ENCODE measurements around the gene FAM227A. TPM values are rescaled to one million over a fixed set of nuclear protein-coding genes. Genes with fewer than 3 reads are reported as not detected.

FAM227A gene
- total RNA-seq, result 10 to 100 TPM in 1 of 2 donors, 1 to 10 TPM in 1; 9.9 to 10.0 TPM
- 1 to 10 TPM; 1.1 to 2.1 TPM for polyA plus RNA-seq
- long read RNA-seq, donor 1, result 0 reads
- long read RNA-seq, donor 2, partial matches to known transcripts, result 13 of 14 reads
- long read RNA-seq, donor 2, other reads (novel, unspliced or antisense), result 0 of 14 reads
- long read RNA-seq, donor 3, result 0 reads
- long read RNA-seq, donor 4, partial matches to known transcripts, result 0 of 1 reads
- long read RNA-seq, donor 4, other reads (novel, unspliced or antisense), result 0 of 1 reads
- long read RNA-seq, donor 5, result 0 reads

- Histone ChIP-seq H3K27ac (ENCODE audit: low read depth in 1 of 2, low read length in 1 of 2) (peak within 1 kb of the TSS; percentile 90 to 92), H3K4me1 (ENCODE audit: control insufficient read depth in 5 of 5, insufficient read depth in 5 of 5, low read length in 5 of 5) (peaks cover 0 to 14% (median 5%) of the 10 kb centered on the region in 5 donors), H3K36me3 (ENCODE audit: control insufficient read depth in 4 of 4, insufficient read depth in 4 of 4, low read length in 4 of 4) (peaks cover 0 to 5% (median 0%) of the 10 kb centered on the region in 4 donors), H3K27me3 (ENCODE audit: control insufficient read depth in 3 of 3, insufficient read depth in 3 of 3, low read length in 2 of 3) (no peaks in the 10 kb centered on the region), H3K4me3 (peak within 1 kb of the TSS; percentile 90), H3K9me3 (ENCODE audit: control insufficient read depth in 4 of 4, insufficient read depth in 3 of 4, low read length in 3 of 4) (no peaks in the 10 kb centered on the region), H3K9ac (ENCODE audit: insufficient read depth in 1 of 2, low read length in 2 of 2) (peak within 1 kb of the TSS; percentile 93 to 98)
- ATAC-seq (ENCODE audit: insufficient read depth, low FRiP score), result peak; percentile 87
- DNase-seq, result peak; percentile 92 to 94 (median 92)
- WGBS, 2 donors, result 0% methylated on average over 63 to 66 of the region's 66 CpGs
- TF ChIP-seq CTCF (IDR thresholded peaks at IDR 0.05; ENCODE audit: control extremely low read depth, extremely low read depth), result no peak
Measured at GRCh38 chr22:38656256-38657044, at the start of gene FAM227A, which contains the start of gene CBY1. Gene FAM227A, minus strand, starts transcription at chr22:38656392. Its CDS starts 6,224 bp downstream, at chr22:38650168. Gene CBY1, plus strand, starts transcription at chr22:38656638. Its CDS starts 11,417 bp downstream, at chr22:38668055.

- Histone ChIP-seq H3K27me3 (ENCODE audit: control insufficient read depth in 3 of 3, insufficient read depth in 3 of 3, low read length in 2 of 3) (no peaks in the 10 kb centered on the region), H3K27ac (ENCODE audit: low read depth in 1 of 2, low read length in 1 of 2) (peak within 1 kb of the TSS; percentile 90 to 98), H3K36me3 (ENCODE audit: control insufficient read depth in 4 of 4, insufficient read depth in 4 of 4, low read length in 4 of 4) (peaks cover 0 to 3% (median under 1%) of the 10 kb centered on the region in 4 donors), H3K4me3 (peak within 1 kb of the TSS; percentile 84), H3K4me1 (ENCODE audit: control insufficient read depth in 5 of 5, insufficient read depth in 5 of 5, low read length in 5 of 5) (peaks cover 8 to 29% (median 16%) of the 10 kb centered on the region in 5 donors), H3K9me3 (ENCODE audit: control insufficient read depth in 4 of 4, insufficient read depth in 3 of 4, low read length in 3 of 4) (no peaks in the 10 kb centered on the region), H3K9ac (ENCODE audit: insufficient read depth in 1 of 2, low read length in 2 of 2) (peak within 1 kb of the TSS; percentile 50 to 93)
- WGBS, 2 donors, result 0% methylated on average over 55 of the region's 55 CpGs
- ATAC-seq (ENCODE audit: insufficient read depth, low FRiP score), result peak; percentile 88
- DNase-seq, result peak; percentile 100
- no peak for TF ChIP-seq CTCF (IDR thresholded peaks at IDR 0.05; ENCODE audit: control extremely low read depth, extremely low read depth)
Measured at GRCh38 chr22:38705235-38706100, 49.3 kb upstream of the FAM227A start, which contains the start of gene GTPBP1. Gene GTPBP1, plus strand, starts transcription at chr22:38705944. Its CDS starts 12 bp downstream, at chr22:38705956.

- ATAC-seq (ENCODE audit: insufficient read depth, low FRiP score) (no peak), DNase-seq (peak in 2 of 3 donors; percentile 46 to 47)
- peaks cover 9 to 29% (median 16%) of the 10 kb centered on the region in 5 donors for H3K4me1 ChIP-seq (ENCODE audit: control insufficient read depth in 5 of 5, insufficient read depth in 5 of 5, low read length in 5 of 5)
- peaks cover 0 to 2% (median 0%) of the 10 kb centered on the region in 4 donors for H3K36me3 ChIP-seq (ENCODE audit: control insufficient read depth in 4 of 4, insufficient read depth in 4 of 4, low read length in 4 of 4)
- H3K9ac ChIP-seq (ENCODE audit: insufficient read depth in 1 of 2, low read length in 2 of 2), result peak overlapping the region in 1 of 2 donors; percentile 83
- TF ChIP-seq CTCF (IDR thresholded peaks at IDR 0.05; ENCODE audit: control extremely low read depth, extremely low read depth), result no peak
- WGBS, 2 donors, result 11 to 18% methylated on average over 10 of the region's 10 CpGs
- no peaks in the 10 kb centered on the region for H3K27me3 ChIP-seq (ENCODE audit: control insufficient read depth in 3 of 3, insufficient read depth in 3 of 3, low read length in 2 of 3)
- H3K27ac ChIP-seq (ENCODE audit: low read depth in 1 of 2, low read length in 1 of 2), result peak overlapping the region; percentile 75 to 77
- H3K4me3 ChIP-seq, result no peak overlapping the region
- no peaks in the 10 kb centered on the region for H3K9me3 ChIP-seq (ENCODE audit: control insufficient read depth in 4 of 4, insufficient read depth in 3 of 4, low read length in 3 of 4)
Measured at GRCh38 chr22:38704654-38705234, 48.6 kb upstream of the FAM227A start.

Data from lung (tissue), 16 donors.